Measurements from ENCODE around the gene TECPR2.

The TECPR2 gene

DNA sequence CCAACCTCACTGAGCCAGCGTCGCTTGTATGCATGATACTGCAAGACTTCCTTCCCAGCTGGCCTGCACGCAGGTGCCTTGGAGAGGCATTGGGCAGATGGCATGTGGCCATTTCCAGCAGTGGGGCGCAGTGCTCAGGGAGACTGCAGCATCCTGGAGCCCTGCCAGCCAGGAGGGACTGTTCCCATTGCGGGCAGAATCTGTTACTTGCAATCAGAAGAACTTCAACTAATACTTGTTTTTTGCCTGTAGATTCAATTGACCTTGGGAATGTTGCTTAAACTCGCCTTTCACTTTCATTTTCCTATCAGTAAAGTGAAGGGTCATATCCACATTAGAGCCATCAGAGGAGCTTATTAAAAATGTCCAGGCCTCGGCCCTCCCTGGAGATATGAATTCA lies 117.0 kb downstream of the TECPR2 start:
- no peak for TF ChIP-seq SIN3A (IDR thresholded peaks at IDR 0.05; ENCODE audit: borderline replicate concordance, insufficient read depth, low read length)

DNA sequence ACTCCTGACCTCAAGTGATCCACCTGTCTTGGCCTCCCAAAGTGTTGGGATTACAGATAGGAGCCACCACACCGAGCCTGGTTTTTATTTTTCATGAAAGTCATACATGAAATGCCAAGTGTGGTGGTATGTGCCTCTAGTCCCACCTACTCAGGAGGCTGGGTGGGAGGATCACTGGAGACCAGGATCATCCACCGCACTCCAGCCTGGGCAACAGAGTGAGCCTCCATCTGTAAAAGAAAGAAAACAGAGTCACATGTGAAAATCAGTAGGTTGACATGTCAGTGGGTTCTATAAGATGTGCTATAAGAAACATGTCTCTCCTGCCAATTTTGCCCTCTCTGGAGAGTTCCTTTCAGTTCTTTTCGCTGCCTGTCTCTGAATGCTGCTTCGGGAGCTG lies 118.6 kb downstream of the TECPR2 start:
- TF ChIP-seq POLR2AphosphoS5 (IDR thresholded peaks at IDR 0.05; ENCODE audit: low read depth, low read length): no peak
- TF ChIP-seq FOXP2 (optimal IDR thresholded peaks at IDR 0.05; ENCODE audit: borderline replicate concordance, extremely low read depth, extremely low read length, insufficient read depth): no peak
- TF ChIP-seq TAF1 (IDR thresholded peaks at IDR 0.05; ENCODE audit: borderline replicate concordance, insufficient read depth, low read length): no peak
- TF ChIP-seq SIN3A (IDR thresholded peaks at IDR 0.05; ENCODE audit: borderline replicate concordance, insufficient read depth, low read length): no peak

DNA sequence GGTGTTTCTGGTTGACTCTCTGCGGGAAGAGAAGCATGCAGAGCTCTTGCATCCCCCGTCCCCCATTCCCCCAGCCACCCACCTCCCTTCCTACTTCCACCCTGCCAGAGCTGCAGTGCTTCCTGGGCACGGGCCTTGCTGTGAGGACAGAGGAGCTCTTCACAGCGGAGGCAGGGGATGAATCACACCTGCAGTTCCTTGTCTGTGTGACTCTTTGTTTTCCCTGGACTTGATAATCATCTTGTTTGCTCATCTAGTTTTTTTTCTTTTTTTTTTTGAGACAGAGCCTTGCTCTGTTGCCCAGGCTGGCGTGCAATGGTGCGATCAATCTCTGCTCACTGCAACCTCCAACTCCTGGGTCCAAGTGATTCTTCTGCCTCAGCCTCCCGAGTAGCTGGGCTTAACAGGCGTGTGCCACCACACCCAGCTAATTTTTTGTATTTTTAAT lies 119.1 kb downstream of the TECPR2 start:
- TF ChIP-seq TAF1 (IDR thresholded peaks at IDR 0.05; ENCODE audit: borderline replicate concordance, insufficient read depth, low read length) (no peak), SIN3A (IDR thresholded peaks at IDR 0.05; ENCODE audit: borderline replicate concordance, insufficient read depth, low read length) (no peak), POLR2AphosphoS5 (IDR thresholded peaks at IDR 0.05; ENCODE audit: low read depth, low read length) (no peak), FOXP2 (optimal IDR thresholded peaks at IDR 0.05; ENCODE audit: borderline replicate concordance, extremely low read depth, extremely low read length, insufficient read depth) (no peak)
- TF ChIP-seq, protein P1, sequence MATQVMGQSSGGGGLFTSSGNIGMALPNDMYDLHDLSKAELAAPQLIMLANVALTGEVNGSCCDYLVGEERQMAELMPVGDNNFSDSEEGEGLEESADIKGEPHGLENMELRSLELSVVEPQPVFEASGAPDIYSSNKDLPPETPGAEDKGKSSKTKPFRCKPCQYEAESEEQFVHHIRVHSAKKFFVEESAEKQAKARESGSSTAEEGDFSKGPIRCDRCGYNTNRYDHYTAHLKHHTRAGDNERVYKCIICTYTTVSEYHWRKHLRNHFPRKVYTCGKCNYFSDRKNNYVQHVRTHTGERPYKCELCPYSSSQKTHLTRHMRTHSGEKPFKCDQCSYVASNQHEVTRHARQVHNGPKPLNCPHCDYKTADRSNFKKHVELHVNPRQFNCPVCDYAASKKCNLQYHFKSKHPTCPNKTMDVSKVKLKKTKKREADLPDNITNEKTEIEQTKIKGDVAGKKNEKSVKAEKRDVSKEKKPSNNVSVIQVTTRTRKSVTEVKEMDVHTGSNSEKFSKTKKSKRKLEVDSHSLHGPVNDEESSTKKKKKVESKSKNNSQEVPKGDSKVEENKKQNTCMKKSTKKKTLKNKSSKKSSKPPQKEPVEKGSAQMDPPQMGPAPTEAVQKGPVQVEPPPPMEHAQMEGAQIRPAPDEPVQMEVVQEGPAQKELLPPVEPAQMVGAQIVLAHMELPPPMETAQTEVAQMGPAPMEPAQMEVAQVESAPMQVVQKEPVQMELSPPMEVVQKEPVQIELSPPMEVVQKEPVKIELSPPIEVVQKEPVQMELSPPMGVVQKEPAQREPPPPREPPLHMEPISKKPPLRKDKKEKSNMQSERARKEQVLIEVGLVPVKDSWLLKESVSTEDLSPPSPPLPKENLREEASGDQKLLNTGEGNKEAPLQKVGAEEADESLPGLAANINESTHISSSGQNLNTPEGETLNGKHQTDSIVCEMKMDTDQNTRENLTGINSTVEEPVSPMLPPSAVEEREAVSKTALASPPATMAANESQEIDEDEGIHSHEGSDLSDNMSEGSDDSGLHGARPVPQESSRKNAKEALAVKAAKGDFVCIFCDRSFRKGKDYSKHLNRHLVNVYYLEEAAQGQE (IDR thresholded peaks at IDR 0.05; ENCODE audit: insufficient read depth in 1 of 2, low read depth in 2 of 2, low read length in 2 of 2): no peak

DNA sequence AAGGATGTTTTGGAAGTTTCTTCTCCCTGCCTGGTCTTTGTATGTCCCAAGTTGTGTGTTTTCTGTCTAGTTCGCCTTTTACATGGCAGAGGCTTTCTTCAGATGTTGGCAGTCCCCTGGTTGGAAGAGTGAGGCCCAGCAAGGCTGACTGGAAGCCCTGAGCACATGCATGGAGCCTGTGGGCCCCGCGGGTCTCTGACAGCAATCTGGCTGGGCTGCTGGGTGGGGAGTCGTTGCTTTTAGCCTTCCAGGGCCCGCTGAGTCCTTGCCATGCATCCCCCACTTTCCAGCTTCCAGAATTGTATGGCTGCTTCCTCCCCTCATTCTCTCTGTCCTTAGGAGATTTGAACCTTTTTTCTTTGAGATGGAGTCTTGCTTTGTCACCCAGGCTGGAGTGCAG lies 121.6 kb downstream of the TECPR2 start:
- TF ChIP-seq SIN3A (IDR thresholded peaks at IDR 0.05; ENCODE audit: borderline replicate concordance, insufficient read depth, low read length): no peak
- no peak for TF ChIP-seq TAF1 (IDR thresholded peaks at IDR 0.05; ENCODE audit: borderline replicate concordance, insufficient read depth, low read length)
- no peak for TF ChIP-seq POLR2AphosphoS5 (IDR thresholded peaks at IDR 0.05; ENCODE audit: low read depth, low read length)
- TF ChIP-seq, protein P1 (IDR thresholded peaks at IDR 0.05; ENCODE audit: insufficient read depth in 1 of 2, low read depth in 2 of 2, low read length in 2 of 2): no peak
- TF ChIP-seq FOXP2 (optimal IDR thresholded peaks at IDR 0.05; ENCODE audit: borderline replicate concordance, extremely low read depth, extremely low read length, insufficient read depth): no peak

DNA sequence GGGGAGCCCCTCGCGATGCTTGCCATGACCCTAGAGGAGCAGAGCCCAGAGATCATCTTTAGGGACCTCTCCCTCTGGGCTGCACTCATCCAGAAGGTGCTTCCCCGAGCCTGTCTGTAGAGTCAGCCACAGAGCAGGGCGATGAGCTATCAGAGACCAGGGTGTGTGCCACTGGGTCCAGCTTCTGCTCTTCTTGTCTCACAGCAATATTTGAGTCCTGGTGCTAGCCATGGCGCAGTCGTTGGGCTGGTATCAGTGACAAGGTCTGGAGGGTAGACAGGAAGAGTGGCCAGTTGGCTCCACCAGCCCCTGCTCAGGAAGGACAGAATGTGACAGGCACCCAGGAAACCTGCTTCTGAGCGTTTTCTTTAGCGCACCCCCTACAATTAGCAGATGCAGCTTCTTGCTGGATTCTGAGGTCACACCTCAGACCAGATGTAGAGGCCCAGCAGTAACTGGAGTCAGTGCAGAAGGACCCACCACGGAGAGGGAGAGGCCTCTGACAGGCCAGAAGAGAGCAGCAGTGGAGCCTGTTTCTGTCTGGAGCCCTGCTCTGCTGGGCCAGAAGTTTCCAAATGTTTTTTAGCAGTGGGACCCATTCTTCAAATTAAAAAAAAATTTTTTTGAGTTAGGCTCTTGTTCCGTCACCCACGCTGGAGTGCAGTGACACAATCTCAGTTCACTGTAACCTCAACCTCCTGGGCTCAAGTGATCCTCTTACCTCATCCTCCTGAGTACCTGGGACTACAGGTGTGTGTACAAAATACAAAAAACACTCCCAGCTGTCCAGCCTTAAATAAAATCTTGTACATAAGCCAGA lies 123.2 kb downstream of the TECPR2 start:
- TF ChIP-seq TAF1 (IDR thresholded peaks at IDR 0.05; ENCODE audit: borderline replicate concordance, insufficient read depth, low read length) (no peak), POLR2AphosphoS5 (IDR thresholded peaks at IDR 0.05; ENCODE audit: low read depth, low read length) (no peak), SIN3A (IDR thresholded peaks at IDR 0.05; ENCODE audit: borderline replicate concordance, insufficient read depth, low read length) (no peak), FOXP2 (optimal IDR thresholded peaks at IDR 0.05; ENCODE audit: borderline replicate concordance, extremely low read depth, extremely low read length, insufficient read depth) (no peak)
- TF ChIP-seq, protein P1 (IDR thresholded peaks at IDR 0.05; ENCODE audit: insufficient read depth in 1 of 2, low read depth in 2 of 2, low read length in 2 of 2): no peak

DNA sequence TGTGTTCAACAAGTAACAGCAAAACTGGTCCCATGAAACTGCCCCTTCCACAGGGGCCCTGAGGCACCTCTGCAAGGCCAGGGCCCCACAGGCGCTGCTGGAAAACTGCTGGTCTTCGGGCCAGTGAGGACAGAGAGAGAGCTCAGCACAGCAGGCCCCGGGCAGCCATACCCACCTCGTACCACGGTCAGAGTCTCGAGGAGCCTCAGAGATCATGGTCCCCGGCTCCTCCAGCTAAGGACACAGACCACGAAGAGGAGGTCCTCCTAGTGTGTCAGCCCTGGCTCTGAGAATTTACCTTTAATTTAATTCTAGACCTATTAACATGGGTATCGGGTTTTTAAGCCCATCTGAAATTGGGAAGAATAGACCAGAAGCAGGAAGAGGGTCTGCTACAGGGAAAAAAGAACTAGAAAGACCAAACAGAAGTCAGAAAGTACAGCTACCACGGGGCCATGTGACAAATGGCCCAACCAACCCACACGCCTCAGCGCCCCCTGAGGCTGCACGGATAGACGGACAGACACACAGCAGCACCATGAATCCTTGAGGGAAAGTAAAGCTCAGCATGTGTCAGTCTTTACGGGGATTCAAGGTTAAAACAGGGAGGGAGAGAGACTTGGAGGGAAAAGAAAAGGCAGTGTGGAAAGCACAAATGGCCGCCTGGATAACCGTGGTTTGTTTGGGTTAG lies 123.9 kb downstream of the TECPR2 start:
- TF ChIP-seq POLR2AphosphoS5 (IDR thresholded peaks at IDR 0.05; ENCODE audit: low read depth, low read length): no peak
- no peak for TF ChIP-seq FOXP2 (optimal IDR thresholded peaks at IDR 0.05; ENCODE audit: borderline replicate concordance, extremely low read depth, extremely low read length, insufficient read depth)
- no peak for TF ChIP-seq TAF1 (IDR thresholded peaks at IDR 0.05; ENCODE audit: borderline replicate concordance, insufficient read depth, low read length)
- no peak for TF ChIP-seq SIN3A (IDR thresholded peaks at IDR 0.05; ENCODE audit: borderline replicate concordance, insufficient read depth, low read length)
- TF ChIP-seq, protein P1 (IDR thresholded peaks at IDR 0.05; ENCODE audit: insufficient read depth in 1 of 2, low read depth in 2 of 2, low read length in 2 of 2): no peak
